Mesendoderm (in vitro differentiated cells): ENCODE results near the gene HKDC1. TPM values are rescaled to one million over a fixed set of nuclear protein-coding genes. Genes with fewer than 3 reads are reported as not detected.
A peak's percentile ranks its signal among the peaks of the same experiment; 100 is the strongest.
"Not testable (repeated sequence)": the region's sequence is repeated elsewhere in the genome, so short reads cannot be mapped to it uniquely, and the experiment has no call there.

ENCODE experiments used
- DNase-seq: peaks from one replicate; pipeline ENCODE4 v3.0.0; 2013
- H2AK5ac ChIP-seq: 2 replicates; pipeline ENCODE4 v1.6.1; 2013; ENCODE audit warnings: low read length, inconsistent platforms
- H2BK120ac ChIP-seq: 2 replicates; pipeline ENCODE4 v1.6.1; 2013; ENCODE audit warnings: low read depth, mild to moderate bottlenecking, low read length, moderate library complexity, mixed read lengths
- H2BK15ac ChIP-seq: replicated peaks from 2 replicates; pipeline ENCODE4 v1.6.1; 2013; ENCODE audit warnings: low read depth, mild to moderate bottlenecking, moderate library complexity
- H2BK5ac ChIP-seq: 2 replicates; pipeline ENCODE4 v1.6.1; 2013; ENCODE audit warnings: low read length, inconsistent platforms
- H3K18ac ChIP-seq: 2 replicates; pipeline ENCODE4 v1.6.1; 2013; ENCODE audit warnings: mild to moderate bottlenecking, low read length, mixed read lengths
- H3K23ac ChIP-seq: one replicate; pipeline ENCODE4 v1.6.1; 2013; ENCODE audit warnings: low read length
- H3K27ac ChIP-seq: 2 replicates; pipeline ENCODE4 v1.5.1; 2013; ENCODE audit warnings: low read depth, mild to moderate bottlenecking, inconsistent platforms, low read length, moderate library complexity
- H3K27me3 ChIP-seq: 2 replicates; pipeline ENCODE4 v1.6.1; 2013; ENCODE audit warnings: low read length, control low read depth, mild to moderate bottlenecking, inconsistent platforms; ENCODE audit not compliant: insufficient read depth, poor library complexity
- H3K36me3 ChIP-seq: 2 replicates; pipeline ENCODE4 v1.6.1; 2013; ENCODE audit warnings: low read length, inconsistent platforms; ENCODE audit not compliant: control insufficient read depth, insufficient read depth
- H3K4ac ChIP-seq: one replicate; pipeline ENCODE4 v1.6.1; 2013; ENCODE audit warnings: low read depth, mild to moderate bottlenecking, low read length, moderate library complexity
- H3K4me1 ChIP-seq: 2 replicates; pipeline ENCODE4 v1.6.1; 2013; ENCODE audit warnings: low read depth, low read length, inconsistent platforms; ENCODE audit not compliant: control insufficient read depth
- H3K4me2 ChIP-seq: 2 replicates; pipeline ENCODE4 v1.6.1; 2013; ENCODE audit warnings: low read length
- H3K4me3 ChIP-seq: 2 replicates; pipeline ENCODE4 v1.5.1; 2013; ENCODE audit warnings: mild to moderate bottlenecking, low read length
- H3K56ac ChIP-seq: one replicate; pipeline ENCODE4 v1.6.1; 2013; ENCODE audit warnings: low read length
- H3K79me1 ChIP-seq: 2 replicates; pipeline ENCODE4 v1.6.1; 2013; ENCODE audit warnings: low read length, inconsistent platforms
- H3K79me2 ChIP-seq: 2 replicates; pipeline ENCODE4 v1.6.1; 2013; ENCODE audit warnings: mild to moderate bottlenecking, low read length; ENCODE audit not compliant: control insufficient read depth, insufficient read depth
- H3K9ac ChIP-seq: 2 replicates; pipeline ENCODE4 v1.6.1; 2013; ENCODE audit warnings: low read length, inconsistent platforms
- H4K5ac ChIP-seq: one replicate; pipeline ENCODE4 v1.6.1; 2013; ENCODE audit warnings: low read length
- H4K8ac ChIP-seq: one replicate; pipeline ENCODE4 v1.6.1; 2013; ENCODE audit warnings: low read depth, mild to moderate bottlenecking, control low read depth, low read length, moderate library complexity
- WGBS: extraction: QIAGEN DNeasy Blood & Tissue Kit; methylation state at CpG from one replicate; pipeline ENCODE4 v1.1.7; 2013; ENCODE audit warnings: low lambda C conversion rate, missing lambda C conversion rate; ENCODE audit not compliant: insufficient coverage; ENCODE audit errors: extremely low coverage; 5-methylcytosine and 5-hydroxymethylcytosine counted together
- polyA plus RNA-seq, 2 experiments: library from polyadenylated mRNA; stranded (reverse); fragments of 200-250 nt; gene quantifications; one replicate each; pipeline ENCODE4 v1.2.3, GENCODE V29; 2013

HKDC1 gene
- 0.28 TPM for polyA plus RNA-seq (2013, experiment 1 of 2)
- polyA plus RNA-seq (2013, experiment 2 of 2) = 0.31 TPM

- H3K4me2 ChIP-seq = no peak within 1 kb of the TSS
- no peak within 1 kb of the TSS for H3K4ac ChIP-seq
- no peak within 1 kb of the TSS for H2BK15ac ChIP-seq
- H3K56ac ChIP-seq = no peak within 1 kb of the TSS
- H2BK5ac ChIP-seq = no peak within 1 kb of the TSS
- no peak within 1 kb of the TSS for H2AK5ac ChIP-seq
- no peak within 1 kb of the TSS for H3K9ac ChIP-seq
- H3K4me3 ChIP-seq = no peak within 1 kb of the TSS
- no peaks in the 10 kb centered on the region for H3K79me2 ChIP-seq
- no peaks in the 10 kb centered on the region for H3K79me1 ChIP-seq
- WGBS = no CpG with 5 or more reads among the region's 8 CpGs
- no peak for DNase-seq
- no peak within 1 kb of the TSS for H3K23ac ChIP-seq
- no peak within 1 kb of the TSS for H3K27ac ChIP-seq
- H4K8ac ChIP-seq = no peak within 1 kb of the TSS
- H4K5ac ChIP-seq = no peak within 1 kb of the TSS
- peaks cover 5% of the 10 kb centered on the region for H3K4me1 ChIP-seq
- no peak within 1 kb of the TSS for H3K18ac ChIP-seq
- no peaks in the 10 kb centered on the region for H3K36me3 ChIP-seq
- no peaks in the 10 kb centered on the region for H3K27me3 ChIP-seq
- H2BK120ac ChIP-seq = no peak within 1 kb of the TSS
These were observed at the start of gene HKDC1 for GRCh38 chr10:69220041-69220451. TSS of gene HKDC1 (plus strand) at chr10:69220332. CDS start at chr10:69220436, 104 bp downstream.

GRCh38 chr10:69172241-69172982 lies 47.7 kb upstream of the HKDC1 start:
- Histone ChIP-seq H3K4me2 (no peak overlapping the region), H3K27ac (no peak overlapping the region), H3K56ac (no peak overlapping the region), H3K9ac (no peak overlapping the region), H3K4me3 (no peak overlapping the region), H3K4ac (no peak overlapping the region), H3K23ac (no peak overlapping the region), H2BK120ac (no peak overlapping the region), H3K36me3 (no peaks in the 10 kb centered on the region), H3K79me2 (no peaks in the 10 kb centered on the region), H4K8ac (no peak overlapping the region), H3K4me1 (no peaks in the 10 kb centered on the region), H2BK5ac (no peak overlapping the region), H3K27me3 (no peaks in the 10 kb centered on the region), H2AK5ac (no peak overlapping the region), H2BK15ac (no peak overlapping the region), H3K18ac (no peak overlapping the region), H3K79me1 (no peaks in the 10 kb centered on the region), H4K5ac (no peak overlapping the region)
- whole genome bisulfite sequencing = no CpG with 5 or more reads among the region's 3 CpGs
- no peak for DNase-seq

GRCh38 chr10:69175326-69175725 lies 44.8 kb upstream of the HKDC1 start:
- not testable (repeated sequence) for DNase-seq, H2BK5ac ChIP-seq, H3K27ac ChIP-seq, H3K4me2 ChIP-seq, H3K27me3 ChIP-seq, H3K4ac ChIP-seq, H4K8ac ChIP-seq, H3K4me3 ChIP-seq, H3K18ac ChIP-seq, H2BK120ac ChIP-seq, H2BK15ac ChIP-seq, H2AK5ac ChIP-seq, H3K79me2 ChIP-seq, H3K9ac ChIP-seq, H3K36me3 ChIP-seq, H3K79me1 ChIP-seq, H3K23ac ChIP-seq, H3K4me1 ChIP-seq, H4K5ac ChIP-seq, H3K56ac ChIP-seq
- WGBS = no CpG with 5 or more reads among the region's 4 CpGs

GRCh38 chr10:69176823-69177222 lies 43.3 kb upstream of the HKDC1 start:
- H2BK5ac ChIP-seq = no peak overlapping the region
- no CpG with 5 or more reads among the region's 2 CpGs for WGBS
- peaks cover 14% of the 10 kb centered on the region for H3K79me2 ChIP-seq
- H3K27me3 ChIP-seq = no peaks in the 10 kb centered on the region
- no peak overlapping the region for H3K4me2 ChIP-seq
- no peak overlapping the region for H3K9ac ChIP-seq
- H3K4me3 ChIP-seq = no peak overlapping the region
- peaks cover 5% of the 10 kb centered on the region for H3K4me1 ChIP-seq
- no peak overlapping the region for H3K18ac ChIP-seq
- H4K5ac ChIP-seq = no peak overlapping the region
- DNase-seq = no peak
- no peak overlapping the region for H3K4ac ChIP-seq
- peaks cover 4% of the 10 kb centered on the region for H3K79me1 ChIP-seq
- H3K36me3 ChIP-seq = no peaks in the 10 kb centered on the region
- H2BK120ac ChIP-seq = no peak overlapping the region
- H3K23ac ChIP-seq = no peak overlapping the region
- no peak overlapping the region for H2AK5ac ChIP-seq
- H3K56ac ChIP-seq = no peak overlapping the region
- no peak overlapping the region for H3K27ac ChIP-seq
- no peak overlapping the region for H2BK15ac ChIP-seq
- no peak overlapping the region for H4K8ac ChIP-seq

- Histone ChIP-seq H3K4me3 (peak overlapping the region; percentile 58), H3K27ac (no peak overlapping the region)
These were observed 40.9 kb upstream of the HKDC1 start for GRCh38 chr10:69179089-69179742.

More at GRCh38 chr10:69179089-69179742, 40.9 kb upstream of the HKDC1 start:
- WGBS = no CpG with 5 or more reads among the region's 21 CpGs
- H2AK5ac ChIP-seq = peak overlapping the region; percentile 86
- H2BK120ac ChIP-seq = no peak overlapping the region
- no peak overlapping the region for H2BK15ac ChIP-seq
- H3K23ac ChIP-seq = no peak overlapping the region
- peak overlapping the region; percentile 94 for H3K4me2 ChIP-seq
- peak overlapping the region; percentile 91 for H3K56ac ChIP-seq
- H3K4me1 ChIP-seq = peaks cover 5% of the 10 kb centered on the region
- peak overlapping the region; percentile 82 for H3K9ac ChIP-seq
- no peak for DNase-seq
- no peaks in the 10 kb centered on the region for H3K36me3 ChIP-seq
- H3K27me3 ChIP-seq = no peaks in the 10 kb centered on the region
- no peak overlapping the region for H3K4ac ChIP-seq
- peaks cover 28% of the 10 kb centered on the region for H3K79me2 ChIP-seq
- no peak overlapping the region for H3K18ac ChIP-seq
- peaks cover 10% of the 10 kb centered on the region for H3K79me1 ChIP-seq
- H4K5ac ChIP-seq = peak overlapping the region; percentile 96
- H2BK5ac ChIP-seq = no peak overlapping the region
- H4K8ac ChIP-seq = no peak overlapping the region
